Endothelial cell of umbilical vein (primary cell): ENCODE data around the gene BCL11B. TPM values are rescaled to one million over a fixed set of nuclear protein-coding genes. Genes with fewer than 3 reads are reported as not detected.

Experiments
- BruUV-seq: library from RNA; stranded (reverse); fragments of 400-500 nt; replicated peaks from 2 replicates; lab custom pipeline; 2021; lab: Mats Ljungman, UMichigan
- CTCF ChIA-PET: fragments of 300-600, 350-600 bp; sonication (Branson Sonifier 250); formaldehyde crosslinking; loops from one replicate; lab custom pipeline; 2021; ENCODE audit warnings: antibody characterized with exemption, inconsistent platforms; lab: Charles Lee
- POLR2A ChIA-PET: fragments of 300-600, 350-600 bp; sonication (Branson Sonifier 250); formaldehyde crosslinking; loops from one replicate; lab custom pipeline; 2021; ENCODE audit warnings: antibody characterized with exemption, inconsistent platforms; lab: Charles Lee
- DNase-seq: peaks from one replicate; pipeline ENCODE4 v3.0.0-alpha.2; 2011; ENCODE audit warnings: low read depth, low spot score
- FAIRE-seq: peaks from 2 replicates; lab custom pipeline; 2011; peaks lifted over from hg19 to GRCh38; lab: Jason Lieb, UNC
- H2AFZ ChIP-seq: 2 replicates; pipeline ENCODE4 v1.6.0; 2012; ENCODE audit warnings: low read depth, low read length, control low read depth, inconsistent platforms
- H3K27ac ChIP-seq: 2 replicates; pipeline ENCODE4 v1.5.1; 2011; ENCODE audit warnings: low read depth, mild to moderate bottlenecking, control low read depth, low read length, moderate library complexity; ENCODE audit not compliant: insufficient read depth
- H3K27me3 ChIP-seq, 2 experiments: 2 replicates each; pipeline versions ENCODE4 v1.6.0 to v1.6.1; 2011; ENCODE audit warnings: low read length in 2 of 2, mixed read lengths in 1 of 2; ENCODE audit not compliant: control insufficient read depth in 2 of 2, insufficient read depth in 2 of 2
- H3K36me3 ChIP-seq, 2 experiments: 2 replicates in 1 of 2; 3 replicates in 1 of 2; pipeline ENCODE4 v1.5.1; 2011; ENCODE audit warnings: low read length in 2 of 2, mild to moderate bottlenecking in 1 of 2, moderate library complexity in 1 of 2; ENCODE audit not compliant: control insufficient read depth in 2 of 2, insufficient read depth in 2 of 2; ENCODE audit errors: extremely low read depth in 1 of 2
- H3K4me1 ChIP-seq: 3 replicates; pipeline ENCODE4 v1.5.1; 2011; ENCODE audit warnings: mild to moderate bottlenecking, low read length; ENCODE audit not compliant: control insufficient read depth, insufficient read depth; ENCODE audit errors: extremely low read depth
- H3K4me2 ChIP-seq: 2 replicates; pipeline ENCODE4 v1.6.1; 2011; ENCODE audit warnings: low read length, control low read depth, mixed read lengths; ENCODE audit not compliant: insufficient read depth
- H3K4me3 ChIP-seq, 3 experiments: fragments of 200-600 bp in 1 of 3; sonication (generic), shearing (Covaris generic) in 1 of 3; replicated peaks in 1 of 3; 2 replicates each; pipeline ENCODE4 v1.5.1; 2011 to 2016; ENCODE audit warnings: control low read depth in 3 of 3, low read length in 3 of 3, mild to moderate bottlenecking in 2 of 3, inconsistent platforms in 1 of 3, low read depth in 1 of 3, moderate library complexity in 1 of 3; ENCODE audit not compliant: insufficient read depth in 1 of 3
- H3K79me2 ChIP-seq: 2 replicates; pipeline ENCODE4 v1.6.0; 2012; ENCODE audit warnings: low read length, inconsistent platforms; ENCODE audit not compliant: control insufficient read depth, insufficient read depth
- H3K9ac ChIP-seq: replicated peaks from 2 replicates; pipeline ENCODE3; 2011; ENCODE audit warnings: low read length, control low read depth; ENCODE audit not compliant: insufficient read depth; ENCODE audit errors: extremely low read depth
- H3K9me1 ChIP-seq: replicated peaks from 3 replicates; pipeline ENCODE4 v1.6.0; 2011; ENCODE audit warnings: mild to moderate bottlenecking, low read length; ENCODE audit not compliant: control insufficient read depth, insufficient read depth; ENCODE audit errors: extremely low read depth
- H3K9me3 ChIP-seq: replicated peaks from 2 replicates; pipeline ENCODE4 v1.5.1; 2012; ENCODE audit warnings: low read length, inconsistent platforms; ENCODE audit not compliant: control insufficient read depth, insufficient read depth
- H4K20me1 ChIP-seq: replicated peaks from 2 replicates; pipeline ENCODE3; 2011; ENCODE audit warnings: mild to moderate bottlenecking, low read length; ENCODE audit not compliant: control insufficient read depth, insufficient read depth; ENCODE audit errors: extremely low read depth
- EZH2 ChIP-seq: IDR thresholded peaks from 2 replicates; pipeline ENCODE4 v1.6.1; 2012; ENCODE audit warnings: borderline replicate concordance, low read depth, mild to moderate bottlenecking, moderate library complexity, low read length, inconsistent platforms; ENCODE audit not compliant: severe bottlenecking
- FOS ChIP-seq: IDR thresholded peaks from 2 replicates; pipeline ENCODE4 v1.6.1; 2011; ENCODE audit warnings: mild to moderate bottlenecking, low read length, moderate library complexity, borderline replicate concordance; ENCODE audit not compliant: insufficient read depth
- GATA2 ChIP-seq: IDR thresholded peaks from 2 replicates; pipeline ENCODE4 v1.7.0; 2011; ENCODE audit warnings: low read depth, mild to moderate bottlenecking, moderate library complexity, mixed read lengths, low read length; ENCODE audit not compliant: insufficient read length, insufficient read depth
- JUN ChIP-seq: IDR thresholded peaks from 2 replicates; pipeline ENCODE4 v1.6.1; 2011; ENCODE audit warnings: borderline replicate concordance, low read depth; ENCODE audit not compliant: insufficient read length, insufficient read depth
- MAX ChIP-seq: IDR thresholded peaks from 2 replicates; pipeline ENCODE4 v1.6.1; 2011; ENCODE audit not compliant: insufficient read depth, insufficient read length
- MYC ChIP-seq: IDR thresholded peaks from one replicate; pipeline ENCODE4 v1.6.1; 2011; ENCODE audit warnings: mild to moderate bottlenecking, low read depth, low read length
- POLR2A ChIP-seq: IDR thresholded peaks from 2 replicates; pipeline ENCODE4 v1.6.1; 2012; ENCODE audit warnings: low read depth, mild to moderate bottlenecking, control low read depth, low read length
- POLR2AphosphoS5 ChIP-seq: IDR thresholded peaks from 2 replicates; pipeline ENCODE4 v1.6.1; 2012; ENCODE audit warnings: low read depth, mild to moderate bottlenecking, control low read depth, low read length, moderate library complexity; ENCODE audit not compliant: insufficient read depth
- dilution Hi-C: fragments of 300-500 bp; cut with MboI; formaldehyde crosslinking; loops from one replicate; pipeline ENCODE4 v1.15.0; 2019; ENCODE audit warnings: low sequenced_read_pairs; ENCODE audit not compliant: extremely low pct_ligation_motif_present
- intact Hi-C: fragments of 100-400 bp; cut with micrococcal nuclease; formaldehyde crosslinking; loops from one replicate; pipeline ENCODE4 v1.10.0; 2022
- polyA plus RNA-seq, 4 experiments: library from polyadenylated mRNA; depleted of rRNA in 3 of 4; stranded (reverse) in 3 of 4; unstranded in 1 of 4; fragments of >200 nt; gene quantifications; 2 replicates each; pipeline versions ENCODE4 v1.2.1 to v1.2.3, GENCODE V29; 2011 to 2012; ENCODE audit warnings: missing spikeins in 1 of 4
- total RNA-seq: library from RNA; stranded (reverse); gene quantifications from 2 replicates; pipeline ENCODE4 v1.2.3, GENCODE V29; 2021
- TF ChIP-seq, protein P1 (sequence below), 2 donors: IDR thresholded peaks; 1 replicate in 1 of 2; 2 replicates in 1 of 2; pipeline ENCODE4 v1.5.1; 2011; ENCODE audit warnings: low read length in 2 of 2, mild to moderate bottlenecking in 2 of 2, moderate library complexity in 2 of 2, control low read depth in 1 of 2, inconsistent platforms in 1 of 2, low read depth in 1 of 2; ENCODE audit not compliant: insufficient read depth in 1 of 2; ENCODE audit errors: extremely low read depth in 1 of 2

Gene BCL11B
- total and polyA plus RNA-seq, 2 donors (not counting 3 experiments of a cell fraction or from before 2014, with no cell fraction given), result 0.03 to 0.07 TPM

- H2AFZ ChIP-seq, result no peak overlapping the region
- H3K4me3 ChIP-seq, result no peak overlapping the region
- H3K27ac ChIP-seq, result no peak overlapping the region
- no peaks in the 10 kb centered on the region for H4K20me1 ChIP-seq
- no peak overlapping the region for H3K9ac ChIP-seq
- FAIRE-seq (no peak), DNase-seq (no peak)
- peaks cover 4% of the 10 kb centered on the region for H3K9me3 ChIP-seq
- POLR2A ChIA-PET, result no interaction called here
- no peaks in the 10 kb centered on the region for H3K9me1 ChIP-seq
- dilution Hi-C loops, result no loop called here
- CTCF ChIA-PET, result no interaction called here
- TF ChIP-seq POLR2AphosphoS5 (no peak), JUN (no peak), MAX (no peak), GATA2 (no peak), MYC (no peak), FOS (no peak), EZH2 (no peak), POLR2A (no peak)
- TF ChIP-seq, protein P1, sequence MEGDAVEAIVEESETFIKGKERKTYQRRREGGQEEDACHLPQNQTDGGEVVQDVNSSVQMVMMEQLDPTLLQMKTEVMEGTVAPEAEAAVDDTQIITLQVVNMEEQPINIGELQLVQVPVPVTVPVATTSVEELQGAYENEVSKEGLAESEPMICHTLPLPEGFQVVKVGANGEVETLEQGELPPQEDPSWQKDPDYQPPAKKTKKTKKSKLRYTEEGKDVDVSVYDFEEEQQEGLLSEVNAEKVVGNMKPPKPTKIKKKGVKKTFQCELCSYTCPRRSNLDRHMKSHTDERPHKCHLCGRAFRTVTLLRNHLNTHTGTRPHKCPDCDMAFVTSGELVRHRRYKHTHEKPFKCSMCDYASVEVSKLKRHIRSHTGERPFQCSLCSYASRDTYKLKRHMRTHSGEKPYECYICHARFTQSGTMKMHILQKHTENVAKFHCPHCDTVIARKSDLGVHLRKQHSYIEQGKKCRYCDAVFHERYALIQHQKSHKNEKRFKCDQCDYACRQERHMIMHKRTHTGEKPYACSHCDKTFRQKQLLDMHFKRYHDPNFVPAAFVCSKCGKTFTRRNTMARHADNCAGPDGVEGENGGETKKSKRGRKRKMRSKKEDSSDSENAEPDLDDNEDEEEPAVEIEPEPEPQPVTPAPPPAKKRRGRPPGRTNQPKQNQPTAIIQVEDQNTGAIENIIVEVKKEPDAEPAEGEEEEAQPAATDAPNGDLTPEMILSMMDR (IDR thresholded peaks at IDR 0.05; ENCODE audit: extremely low read depth in 1 of 2, insufficient read depth in 1 of 2, low read depth in 1 of 2, low read length in 2 of 2), result no peak
- no peak overlapping the region for H3K4me2 ChIP-seq
- H3K36me3 ChIP-seq, result no peaks in the 10 kb centered on the region
- H3K79me2 ChIP-seq, result no peaks in the 10 kb centered on the region
- no TSS peak for BruUV-seq
- H3K4me1 ChIP-seq, result no peaks in the 10 kb centered on the region
- H3K27me3 ChIP-seq, result no peaks in the 10 kb centered on the region
- intact Hi-C loops, result no loop called here
Measured at GRCh38 chr14:99145307-99145706, 126.7 kb downstream of the BCL11B start.
